Uterus (tissue), 4 donors: ENCODE measurements around the gene HNRNPU. TPM values are rescaled to one million over a fixed set of nuclear protein-coding genes. Genes with fewer than 3 reads are reported as not detected.

Experiments
- DNase-seq, 2 donors: peaks; one replicate each; pipeline ENCODE4 v3.0.0-alpha.2; 2019 to 2020
- H3K27ac ChIP-seq, 2 donors: fragments of 200-600 bp; sonication (generic); 1 replicate in 1 of 2; 2 replicates in 1 of 2; pipeline ENCODE4 v1.5.1; 2016 to 2018
- H3K27me3 ChIP-seq, 2 donors: fragments of 200-600 bp; sonication (generic); one replicate each; pipeline ENCODE4 v1.5.1; 2018 to 2019; ENCODE audit warnings: control low read depth in 1 of 2
- H3K36me3 ChIP-seq, 2 donors: fragments of 200-600 bp; sonication (generic); one replicate each; pipeline ENCODE4 v1.5.1; 2019; ENCODE audit warnings: control low read depth in 1 of 2
- H3K4me1 ChIP-seq, 2 donors: fragments of 200-600 bp; sonication (generic); one replicate each; pipeline ENCODE4 v1.5.1; 2018 to 2019; ENCODE audit warnings: control low read depth in 1 of 2
- H3K4me3 ChIP-seq, 2 donors: fragments of 200-600 bp; sonication (generic); 1 replicate in 1 of 2; 2 replicates in 1 of 2; pipeline ENCODE4 v1.5.1; 2018 to 2019; ENCODE audit warnings: mild to moderate bottlenecking in 1 of 2
- H3K9me3 ChIP-seq, 2 donors: fragments of 200-600 bp; sonication (generic); one replicate each; pipeline ENCODE4 v1.5.1; 2019; ENCODE audit warnings: control low read depth in 1 of 2
- CTCF ChIP-seq, 4 experiments: fragments of 200-600 bp in 2 of 4; fragments of 450-650 bp in 2 of 4; sonication (generic) in 2 of 4; IDR thresholded peaks; one replicate each; pipeline ENCODE4 v1.5.1; 2016 to 2019; ENCODE audit warnings: antibody characterized with exemption in 4 of 4, mild to moderate bottlenecking in 2 of 4, moderate library complexity in 1 of 4
- POLR2A ChIP-seq, 2 donors: fragments of 450-650 bp; IDR thresholded peaks; one replicate each; pipeline ENCODE4 v1.6.1; 2016; ENCODE audit warnings: antibody characterized with exemption in 2 of 2, mild to moderate bottlenecking in 1 of 2, moderate library complexity in 1 of 2
- intact Hi-C: fragments of 100-400 bp; cut with DNase I; formaldehyde crosslinking; loops from one replicate; pipeline ENCODE4 v1.15.1; 2023; ENCODE audit warnings: low total_unique reads
- total RNA-seq, 4 donors: library from RNA; depleted of rRNA in 3 of 4; stranded (reverse); fragments of >200 nt in 3 of 4; gene quantifications; one replicate each; pipeline versions ENCODE4 v1.1.0 to v1.2.4, GENCODE V29; 2014 to 2023
- donor health status: DM: yes; HTN: yes; CAD: no.

Gene HNRNPU
- total RNA-seq, 4 donors from 2014 or later, result 154 to 603 (median 269) TPM

DNA sequence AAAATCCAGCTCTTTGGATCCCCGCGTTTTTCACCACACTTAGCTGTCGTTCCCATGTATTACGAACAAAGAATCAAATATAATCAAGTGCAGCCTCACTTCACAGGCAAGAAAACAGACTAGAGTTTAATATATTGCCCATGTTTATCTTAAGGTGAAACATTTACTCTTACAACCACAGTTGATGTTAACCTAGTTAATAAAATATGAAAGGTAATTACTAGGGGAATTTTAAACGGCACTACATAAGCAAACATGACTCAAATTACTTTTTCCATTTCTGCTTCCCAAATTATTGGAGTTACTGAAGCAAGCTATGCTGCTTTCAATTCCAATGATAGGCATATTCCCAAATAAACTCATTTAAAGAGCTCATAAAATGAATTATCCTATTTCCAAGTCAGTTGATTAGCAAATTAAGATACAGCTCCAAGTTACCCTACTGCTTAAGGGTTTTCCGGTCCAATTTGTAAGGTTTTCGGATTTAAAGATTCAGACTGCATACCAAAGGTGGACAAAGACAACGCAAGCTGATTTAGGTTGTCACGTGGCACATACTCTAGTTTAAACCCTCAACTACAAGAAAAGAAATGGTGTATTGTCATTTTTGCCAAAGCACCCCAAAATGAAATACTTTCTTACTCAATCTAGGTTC lies 22.9 kb downstream of the HNRNPU start:
- Histone ChIP-seq H3K4me3 (no peak overlapping the region), H3K36me3 (no peaks in the 10 kb centered on the region), H3K4me1 (no peaks in the 10 kb centered on the region), H3K27me3 (no peaks in the 10 kb centered on the region), H3K9me3 (no peaks in the 10 kb centered on the region), H3K27ac (no peak overlapping the region)
- TF ChIP-seq POLR2A (IDR thresholded peaks at IDR 0.05), result no peak
- no peak for TF ChIP-seq CTCF (IDR thresholded peaks at IDR 0.05)
- intact Hi-C loops, result no loop called here
- no peak for DNase-seq

DNA sequence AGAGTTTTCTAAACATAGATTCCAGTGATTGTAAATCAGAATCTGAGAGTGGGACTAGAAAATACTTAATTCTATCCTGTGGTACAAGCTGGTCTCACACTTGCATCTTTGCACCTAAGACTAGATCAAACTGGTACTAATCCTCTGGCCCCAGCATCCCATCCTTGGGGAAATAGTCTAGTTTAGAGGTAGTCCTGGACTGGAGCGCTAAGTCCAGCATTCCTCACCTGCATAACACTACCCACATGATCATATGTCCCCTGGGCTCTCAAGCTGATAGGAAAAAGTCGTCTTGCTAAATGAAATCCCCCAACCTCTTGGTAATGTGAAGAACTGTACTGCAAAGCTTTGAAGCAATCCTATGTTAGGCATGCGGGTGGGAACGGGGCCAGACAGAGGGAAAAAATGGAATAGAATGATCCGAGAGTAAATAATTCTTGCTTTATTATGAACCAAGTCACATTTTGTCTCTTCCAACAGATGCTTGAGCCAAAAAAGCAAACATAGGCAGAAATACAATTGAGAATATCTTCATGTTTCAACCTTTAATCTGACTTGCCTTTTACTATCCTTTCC lies 24.0 kb downstream of the HNRNPU start:
- no peaks in the 10 kb centered on the region for H3K9me3 ChIP-seq
- no peaks in the 10 kb centered on the region for H3K36me3 ChIP-seq
- H3K4me3 ChIP-seq, result no peak overlapping the region
- H3K27me3 ChIP-seq, result no peaks in the 10 kb centered on the region
- no peak for TF ChIP-seq POLR2A (IDR thresholded peaks at IDR 0.05)
- no peak overlapping the region for H3K27ac ChIP-seq
- DNase-seq, result no peak
- no peaks in the 10 kb centered on the region for H3K4me1 ChIP-seq
- intact Hi-C loops, result no loop called here

GRCh38 chr1:244839656-244840055 lies 24.7 kb downstream of the HNRNPU start:
- no peak for TF ChIP-seq CTCF (IDR thresholded peaks at IDR 0.05)
- no peak for TF ChIP-seq POLR2A (IDR thresholded peaks at IDR 0.05)
- DNase-seq, result no peak
- H3K4me3 ChIP-seq, result no peak overlapping the region
- intact Hi-C loops, result no loop called here
- H3K9me3 ChIP-seq, result no peaks in the 10 kb centered on the region
- no peaks in the 10 kb centered on the region for H3K4me1 ChIP-seq
- no peaks in the 10 kb centered on the region for H3K36me3 ChIP-seq
- H3K27me3 ChIP-seq, result no peaks in the 10 kb centered on the region
- no peak overlapping the region for H3K27ac ChIP-seq

DNA sequence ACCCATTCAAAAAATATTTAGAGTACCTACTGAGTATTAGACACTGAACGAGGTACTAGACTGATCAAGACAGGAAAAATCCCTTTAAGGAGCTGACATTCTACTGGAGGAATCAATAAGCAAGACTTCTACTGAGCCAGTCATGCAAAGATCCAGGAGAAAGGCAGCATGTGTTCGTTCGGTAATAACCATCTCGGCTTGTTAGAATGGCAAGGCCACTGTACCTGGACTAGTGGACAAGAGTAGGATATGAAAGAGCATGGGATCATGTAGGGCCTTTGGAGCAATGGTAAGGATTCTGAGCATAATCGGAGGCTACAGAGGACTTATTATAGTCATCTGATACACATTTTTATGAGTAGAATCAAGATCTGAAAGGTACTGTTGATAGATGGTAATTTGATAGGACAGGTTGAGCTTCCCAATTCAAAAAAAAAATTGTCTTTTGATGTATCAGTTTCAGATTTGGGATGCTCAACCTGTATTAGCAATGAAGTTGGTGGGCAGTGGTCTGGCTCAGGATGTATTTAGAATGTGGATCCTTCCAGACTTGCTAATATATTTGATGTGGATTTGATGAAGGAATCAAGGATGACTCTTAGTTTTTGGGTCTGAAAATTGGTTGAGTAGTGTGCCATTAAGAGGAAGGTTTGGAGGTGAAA lies 26.6 kb downstream of the HNRNPU start:
- no peaks in the 10 kb centered on the region for H3K36me3 ChIP-seq
- no peaks in the 10 kb centered on the region for H3K9me3 ChIP-seq
- peak overlapping the region in 1 of 2 donors; percentile 100 for H3K27ac ChIP-seq
- intact Hi-C loops, result no loop called here
- H3K27me3 ChIP-seq, result no peaks in the 10 kb centered on the region
- no peak for DNase-seq
- no peaks in the 10 kb centered on the region for H3K4me1 ChIP-seq
- TF ChIP-seq POLR2A (IDR thresholded peaks at IDR 0.05) (no peak), CTCF (IDR thresholded peaks at IDR 0.05) (no peak)
- no peak overlapping the region for H3K4me3 ChIP-seq

GRCh38 chr1:244836584-244836983 lies 27.8 kb downstream of the HNRNPU start:
- no peak for TF ChIP-seq CTCF (IDR thresholded peaks at IDR 0.05)
- TF ChIP-seq POLR2A (IDR thresholded peaks at IDR 0.05), result no peak

More at GRCh38 chr1:244836584-244836983, 27.8 kb downstream of the HNRNPU start:
- H3K36me3 ChIP-seq, result no peaks in the 10 kb centered on the region
- no peaks in the 10 kb centered on the region for H3K27me3 ChIP-seq
- peak overlapping the region; percentile 99 to 100 for H3K27ac ChIP-seq
- no peak for DNase-seq
- no peaks in the 10 kb centered on the region for H3K9me3 ChIP-seq
- intact Hi-C loops, result no loop called here
- H3K4me3 ChIP-seq, result peak overlapping the region; percentile 54 to 69
- H3K4me1 ChIP-seq, result no peaks in the 10 kb centered on the region
